NB4 (cell line): ENCODE data around the gene LRP1B.

Experiments used
- CTCF ChIP-seq: IDR thresholded peaks from one replicate; pipeline ENCODE4 v1.5.1; 2012; ENCODE audit warnings: low read depth, low read length
- MAX ChIP-seq: IDR thresholded peaks from 2 replicates; pipeline ENCODE4 v1.6.1; 2011; ENCODE audit warnings: low read depth, low read length
- POLR2A ChIP-seq: IDR thresholded peaks from 2 replicates; pipeline ENCODE4 v1.6.1; 2011; ENCODE audit warnings: mild to moderate bottlenecking; ENCODE audit not compliant: insufficient read length; ENCODE audit errors: extremely low read depth

- TF ChIP-seq CTCF = no peak
- TF ChIP-seq POLR2A = no peak
- TF ChIP-seq MAX = no peak
Observed at GRCh38 chr2:141323571-141323970, 807.2 kb downstream of the LRP1B start.
